Loucy (cell line): ENCODE measurements around the gene ARMC6.

Experiments used
- CTCF ChIP-seq: fragments of 200-600 bp; sonication (generic); conservative IDR thresholded peaks from 2 replicates; pipeline ENCODE4 v1.5.1; 2014; ENCODE audit warnings: mild to moderate bottlenecking, antibody characterized with exemption, low read length
- EZH2phosphoT487 ChIP-seq: fragments of 200-600 bp; IDR thresholded peaks from 2 replicates; pipeline ENCODE4 v1.6.1; 2018; ENCODE audit warnings: antibody characterized with exemption, mild to moderate bottlenecking, moderate library complexity, borderline replicate concordance

- TF ChIP-seq CTCF (no peak), EZH2phosphoT487 (no peak)
These were observed 24.3 kb downstream of the ARMC6 start for GRCh38 chr19:19057720-19058119.
